GM15510 (cell line): ENCODE measurements around the gene PRR29.

Experiments used
- POLR2A ChIP-seq: IDR thresholded peaks from 3 replicates; pipeline ENCODE4 v1.6.1; 2011; ENCODE audit warnings: borderline replicate concordance; ENCODE audit not compliant: insufficient read length; ENCODE audit errors: extremely low read depth

PRR29 gene

GRCh38 chr17:63998050-63998720 lies at the start of gene PRR29:
TSS of gene PRR29 (plus strand) at chr17:63998351. CDS start at chr17:63998365, 14 bp downstream.
- TF ChIP-seq POLR2A: no peak

- no peak for TF ChIP-seq POLR2A
These were observed 49.6 kb upstream of the PRR29 start for GRCh38 chr17:63948521-63948920.

GRCh38 chr17:63949576-63950250 lies 48.4 kb upstream of the PRR29 start:
- TF ChIP-seq POLR2A: no peak

GRCh38 chr17:63950940-63951907 lies 46.9 kb upstream of the PRR29 start:
- TF ChIP-seq POLR2A: no peak

- TF ChIP-seq POLR2A: no peak
These were observed 43.6 kb upstream of the PRR29 start for GRCh38 chr17:63954402-63955063.

GRCh38 chr17:63955232-63955631 lies 42.9 kb upstream of the PRR29 start:
- TF ChIP-seq POLR2A: no peak

GRCh38 chr17:63955791-63956190 lies 42.4 kb upstream of the PRR29 start:
- TF ChIP-seq POLR2A: no peak

- TF ChIP-seq POLR2A: no peak
These were observed 41.7 kb upstream of the PRR29 start for GRCh38 chr17:63956296-63956920.

GRCh38 chr17:63960006-63960405 lies 38.1 kb upstream of the PRR29 start:
- no peak for TF ChIP-seq POLR2A

GRCh38 chr17:63960430-63960829 lies 37.7 kb upstream of the PRR29 start:
- TF ChIP-seq POLR2A: no peak

- TF ChIP-seq POLR2A: no peak
These were observed 36.6 kb upstream of the PRR29 start for GRCh38 chr17:63961355-63962212.

- no peak for TF ChIP-seq POLR2A
These were observed 35.8 kb upstream of the PRR29 start for GRCh38 chr17:63962298-63962744.

- TF ChIP-seq POLR2A: no peak
These were observed 35.0 kb upstream of the PRR29 start for GRCh38 chr17:63963123-63963522.
